ENCODE results near the gene MAP4. TPM values are rescaled to one million over a fixed set of nuclear protein-coding genes. Genes with fewer than 3 reads are reported as not detected.

The MAP4 gene
- total RNA-seq, 4 donors from 2014 or later: 62.1 to 110 (median 80.3) TPM

DNA sequence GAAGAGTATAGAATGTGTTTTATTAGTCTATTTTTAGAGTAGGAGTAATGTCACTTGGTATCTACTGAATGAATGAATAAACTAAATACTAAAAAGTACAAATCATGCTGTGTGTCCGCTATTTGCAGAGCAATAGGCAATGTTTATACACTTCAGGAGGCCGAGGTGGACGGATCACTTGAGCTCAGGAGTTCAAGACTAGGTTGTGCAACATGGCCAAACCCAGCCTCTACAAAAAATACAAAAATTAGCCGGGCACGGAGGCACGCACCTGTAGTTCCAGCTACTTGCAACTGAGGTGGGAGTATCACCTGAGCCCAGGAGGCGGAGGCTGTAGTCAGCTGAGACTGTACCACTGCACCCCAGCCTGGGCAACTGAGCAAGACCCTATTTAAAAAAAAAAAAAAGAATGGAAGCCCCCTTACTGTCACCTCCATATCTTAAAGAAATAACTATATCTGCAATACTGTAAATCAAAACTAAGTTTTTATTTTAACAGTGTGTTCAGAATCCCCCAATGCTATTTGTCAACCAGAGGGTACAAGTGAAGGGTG lies 114.9 kb downstream of the MAP4 start:
- no peaks in the 10 kb centered on the region for H3K27me3 ChIP-seq
- TF ChIP-seq POLR2A (IDR thresholded peaks at IDR 0.05): no peak
- TF ChIP-seq, protein P1, sequence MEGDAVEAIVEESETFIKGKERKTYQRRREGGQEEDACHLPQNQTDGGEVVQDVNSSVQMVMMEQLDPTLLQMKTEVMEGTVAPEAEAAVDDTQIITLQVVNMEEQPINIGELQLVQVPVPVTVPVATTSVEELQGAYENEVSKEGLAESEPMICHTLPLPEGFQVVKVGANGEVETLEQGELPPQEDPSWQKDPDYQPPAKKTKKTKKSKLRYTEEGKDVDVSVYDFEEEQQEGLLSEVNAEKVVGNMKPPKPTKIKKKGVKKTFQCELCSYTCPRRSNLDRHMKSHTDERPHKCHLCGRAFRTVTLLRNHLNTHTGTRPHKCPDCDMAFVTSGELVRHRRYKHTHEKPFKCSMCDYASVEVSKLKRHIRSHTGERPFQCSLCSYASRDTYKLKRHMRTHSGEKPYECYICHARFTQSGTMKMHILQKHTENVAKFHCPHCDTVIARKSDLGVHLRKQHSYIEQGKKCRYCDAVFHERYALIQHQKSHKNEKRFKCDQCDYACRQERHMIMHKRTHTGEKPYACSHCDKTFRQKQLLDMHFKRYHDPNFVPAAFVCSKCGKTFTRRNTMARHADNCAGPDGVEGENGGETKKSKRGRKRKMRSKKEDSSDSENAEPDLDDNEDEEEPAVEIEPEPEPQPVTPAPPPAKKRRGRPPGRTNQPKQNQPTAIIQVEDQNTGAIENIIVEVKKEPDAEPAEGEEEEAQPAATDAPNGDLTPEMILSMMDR (IDR thresholded peaks at IDR 0.05): no peak
- peaks cover 0 to 62% (median 0%) of the 10 kb centered on the region in 3 donors for H3K36me3 ChIP-seq
- intact Hi-C loops (cut with DNase I): no loop called here
- no peak for DNase-seq
- H3K4me1 ChIP-seq: peaks cover 0 to 23% (median 10%) of the 10 kb centered on the region in 3 donors
- H3K27ac ChIP-seq: no peak overlapping the region
- H3K9me3 ChIP-seq: no peaks in the 10 kb centered on the region
- WGBS, 2 donors: 86 to 90% methylated on average over 6 to 7 of the region's 7 CpGs
- no peak overlapping the region for H3K4me3 ChIP-seq

DNA sequence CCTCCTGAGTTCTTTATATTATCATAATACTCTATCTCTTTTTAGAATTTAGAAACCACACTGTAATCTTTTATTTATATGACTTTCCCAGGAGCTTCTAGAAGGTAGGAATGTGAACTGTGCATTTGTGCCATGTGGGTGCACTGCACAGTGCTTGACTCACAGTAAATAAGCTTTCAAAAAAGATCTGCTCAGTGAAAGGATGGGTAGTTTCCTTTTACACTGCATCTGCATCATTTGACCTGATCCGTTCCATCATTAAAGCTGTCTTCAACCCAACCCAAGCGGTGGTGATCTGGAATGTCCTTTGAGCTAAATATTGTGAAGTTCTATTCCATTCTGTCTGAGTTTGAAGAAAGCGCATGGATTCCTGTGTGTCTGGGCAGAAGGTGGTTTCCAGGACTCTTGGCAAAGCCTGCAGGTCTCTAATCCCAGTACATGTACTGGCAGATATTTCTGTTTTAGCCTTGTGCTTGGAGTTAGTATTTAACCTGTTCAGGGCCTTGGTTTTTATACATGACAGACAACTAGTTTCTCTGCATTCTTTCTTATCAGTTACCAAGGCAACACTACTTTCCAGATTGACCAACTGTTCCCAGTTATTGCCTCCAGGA lies 116.6 kb downstream of the MAP4 start:
- Histone ChIP-seq H3K27ac (peak overlapping the region; percentile 9 to 60 (median 30)), H3K27me3 (no peaks in the 10 kb centered on the region), H3K9me3 (no peaks in the 10 kb centered on the region), H3K36me3 (peaks cover 0 to 68% (median 0%) of the 10 kb centered on the region in 3 donors), H3K4me1 (peaks cover 0 to 29% (median 10%) of the 10 kb centered on the region in 3 donors), H3K4me3 (no peak overlapping the region)
- DNase-seq: no peak
- 58 to 65% methylated on average over 3 of the region's 3 CpGs for WGBS, 2 donors
- TF ChIP-seq POLR2A (IDR thresholded peaks at IDR 0.05): no peak
- TF ChIP-seq, protein P1 (IDR thresholded peaks at IDR 0.05): no peak
- intact Hi-C loops (cut with DNase I): no loop called here

- WGBS, 2 donors: 81 to 100% methylated on average over 2 to 3 of the region's 3 CpGs
- no peaks in the 10 kb centered on the region for H3K27me3 ChIP-seq
- intact Hi-C loops (cut with DNase I): no loop called here
- peaks cover 0 to 58% (median 0%) of the 10 kb centered on the region in 3 donors for H3K36me3 ChIP-seq
- no peak overlapping the region for H3K27ac ChIP-seq
- TF ChIP-seq POLR2A (IDR thresholded peaks at IDR 0.05): no peak
- TF ChIP-seq, protein P1 (IDR thresholded peaks at IDR 0.05): no peak
- H3K9me3 ChIP-seq: no peaks in the 10 kb centered on the region
- H3K4me1 ChIP-seq: peaks cover 0 to 29% (median 10%) of the 10 kb centered on the region in 3 donors
- no peak overlapping the region for H3K4me3 ChIP-seq
- DNase-seq: no peak
Measured at GRCh38 chr3:47897954-47898353, 118.3 kb downstream of the MAP4 start.

GRCh38 chr3:47896736-47897135 lies 119.5 kb downstream of the MAP4 start:
- WGBS, 2 donors: 92 to 97% methylated on average over 3 of the region's 3 CpGs
- intact Hi-C loops (cut with DNase I): no loop called here
- H3K4me1 ChIP-seq: peaks cover 0 to 30% (median 10%) of the 10 kb centered on the region in 3 donors

DNA sequence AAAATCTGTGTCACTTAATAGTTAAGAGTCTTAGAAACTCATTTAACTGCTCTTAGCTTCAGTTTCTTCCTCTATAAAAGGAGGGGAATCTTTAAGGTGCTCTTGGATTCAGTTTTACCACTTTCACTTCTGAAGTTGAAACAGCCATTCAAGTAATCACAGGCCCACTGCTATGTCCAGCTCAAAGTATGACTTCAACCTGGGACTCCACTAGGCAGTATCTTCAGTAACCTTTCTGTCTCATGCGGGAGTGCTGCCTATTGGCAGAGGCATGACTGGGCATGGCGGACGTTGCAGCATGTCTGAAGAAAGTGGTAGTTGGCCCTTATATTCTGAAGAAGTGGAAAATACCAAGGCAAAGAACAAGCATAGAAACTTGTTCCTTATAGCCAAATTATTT lies 121.0 kb downstream of the MAP4 start:
- intact Hi-C loops (cut with DNase I): no loop called here
- peaks cover 5 to 39% (median 17%) of the 10 kb centered on the region in 3 donors for H3K4me1 ChIP-seq
- H3K27ac ChIP-seq: no peak overlapping the region
- no peak for DNase-seq
- H3K4me3 ChIP-seq: no peak overlapping the region
- H3K9me3 ChIP-seq: no peaks in the 10 kb centered on the region
- no peaks in the 10 kb centered on the region for H3K27me3 ChIP-seq
- peaks cover 0 to 64% (median 0%) of the 10 kb centered on the region in 3 donors for H3K36me3 ChIP-seq
- TF ChIP-seq, protein P1 (IDR thresholded peaks at IDR 0.05): no peak
- no peak for TF ChIP-seq POLR2A (IDR thresholded peaks at IDR 0.05)
- WGBS, 2 donors: 43 to 49% methylated on average over 3 of the region's 3 CpGs

More at GRCh38 chr3:47896736-47897135, 119.5 kb downstream of the MAP4 start:
- Histone ChIP-seq H3K27me3 (no peaks in the 10 kb centered on the region), H3K36me3 (peaks cover 0 to 59% (median 0%) of the 10 kb centered on the region in 3 donors), H3K9me3 (no peaks in the 10 kb centered on the region), H3K27ac (no peak overlapping the region), H3K4me3 (no peak overlapping the region)
- DNase-seq: no peak
- TF ChIP-seq, protein P1 (IDR thresholded peaks at IDR 0.05): no peak
- TF ChIP-seq POLR2A (IDR thresholded peaks at IDR 0.05): no peak

All from esophagus squamous epithelium (tissue), 5 donors.